Activated T-cell treated with anti-CD3 and anti-CD28 coated beads, Interleukin-2, amount 50 U/mL, for 72 hours (primary cell): ENCODE results near the gene DDX41. TPM values are rescaled to one million over a fixed set of nuclear protein-coding genes. Genes with fewer than 3 reads are reported as not detected.
"Not testable (repeated sequence)": the region's sequence is repeated elsewhere in the genome, so short reads cannot be mapped to it uniquely, and the experiment has no call there.

Source experiments
- ATAC-seq, 2 donors: fragments of 150-1000 bp; cut with Tn5 transposase; replicated peaks in 1 of 2; 2 replicates each; pipeline ENCODE4 v1.10.0; 2021; ENCODE audit warnings: moderate library complexity in 2 of 2, mild to moderate bottlenecking in 1 of 2
- DNase-seq, 2 donors: peaks; one replicate each; pipeline ENCODE4 v3.0.0; 2021 to 2022; ENCODE audit warnings: mixed read lengths in 1 of 2
- H3K27ac Mint-ChIP-seq: one replicate; pipeline ENCODE4 v1.8.0; 2022; ENCODE audit warnings: mild to moderate bottlenecking, moderate library complexity, mixed read lengths
- H3K27me3 Mint-ChIP-seq: one replicate; pipeline ENCODE4 v1.8.0; 2022; ENCODE audit warnings: low read depth, mixed read lengths
- H3K36me3 Mint-ChIP-seq, 2 donors: one replicate each; pipeline ENCODE4 v1.8.0; 2022; ENCODE audit warnings: mixed read lengths in 2 of 2, mild to moderate bottlenecking in 1 of 2; ENCODE audit not compliant: insufficient read depth in 2 of 2
- H3K4me1 Mint-ChIP-seq: one replicate; pipeline ENCODE4 v1.8.0; 2022; ENCODE audit warnings: low read depth, mixed read lengths
- H3K4me3 Mint-ChIP-seq, 2 donors: one replicate each; pipeline ENCODE4 v1.8.0; 2022; ENCODE audit warnings: mild to moderate bottlenecking in 2 of 2, mixed read lengths in 2 of 2, moderate library complexity in 2 of 2
- H3K9me3 Mint-ChIP-seq, 2 donors: one replicate each; pipeline ENCODE4 v1.8.0; 2022; ENCODE audit warnings: mixed read lengths in 2 of 2
- total RNA-seq, 2 donors: library from RNA; stranded (reverse); gene quantifications; one replicate each; pipeline ENCODE4 v1.2.3, GENCODE V29; 2022

DDX41 gene
- total RNA-seq, 2 donors from 2014 or later: 89.2 to 117 TPM

DNA sequence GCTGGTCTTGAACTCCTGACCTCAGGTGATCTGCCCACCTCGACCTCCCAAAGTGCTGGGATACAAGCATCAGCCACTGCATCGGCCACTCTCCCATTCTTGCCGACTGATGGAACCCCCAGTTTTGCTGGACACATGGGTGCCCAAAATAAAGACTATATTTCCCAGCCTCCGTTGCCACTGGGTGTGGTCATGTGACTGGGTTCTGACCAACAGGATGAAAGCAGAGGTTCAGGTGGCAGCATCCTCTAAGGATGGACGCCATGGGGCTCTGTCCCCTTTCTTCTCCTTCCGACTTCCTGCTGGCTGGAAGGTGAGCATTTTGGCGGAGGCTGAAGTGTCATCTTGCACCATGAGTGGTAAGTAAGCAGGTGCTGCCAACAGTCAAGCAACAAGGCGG, 29.6 kb downstream of the DDX41 start:
- Mint-ChIP-seq H3K4me1 (peaks cover 5% of the 10 kb centered on the region), H3K9me3 (no peaks in the 10 kb centered on the region), H3K27ac (no peak overlapping the region), H3K27me3 (no peaks in the 10 kb centered on the region), H3K36me3 (peaks cover 2 to 6% of the 10 kb centered on the region in 2 donors), H3K4me3 (no peak overlapping the region)
- ATAC-seq (no peak), DNase-seq (no peak)

DNA sequence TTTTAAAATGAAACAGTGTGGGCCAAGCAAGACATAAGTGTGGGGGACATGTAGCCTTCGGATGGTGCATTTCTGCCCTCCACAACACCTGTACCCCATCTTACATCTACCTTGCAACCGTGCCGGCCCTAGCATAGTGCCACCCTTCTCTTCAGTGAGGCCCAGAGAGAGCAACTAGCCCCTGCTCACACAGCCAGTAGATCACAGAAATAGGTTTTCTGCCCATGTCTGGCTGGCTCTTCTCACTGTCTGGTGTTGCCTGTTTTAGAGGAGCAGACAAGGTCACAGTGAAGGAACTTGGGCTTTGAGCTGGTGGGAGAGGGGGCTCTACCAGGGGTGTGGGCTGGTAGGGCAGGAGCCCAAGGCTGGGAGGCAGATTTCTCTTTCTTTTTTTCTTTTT, 30.5 kb downstream of the DDX41 start:
- DNase-seq (no peak), ATAC-seq (no peak)

DNA sequence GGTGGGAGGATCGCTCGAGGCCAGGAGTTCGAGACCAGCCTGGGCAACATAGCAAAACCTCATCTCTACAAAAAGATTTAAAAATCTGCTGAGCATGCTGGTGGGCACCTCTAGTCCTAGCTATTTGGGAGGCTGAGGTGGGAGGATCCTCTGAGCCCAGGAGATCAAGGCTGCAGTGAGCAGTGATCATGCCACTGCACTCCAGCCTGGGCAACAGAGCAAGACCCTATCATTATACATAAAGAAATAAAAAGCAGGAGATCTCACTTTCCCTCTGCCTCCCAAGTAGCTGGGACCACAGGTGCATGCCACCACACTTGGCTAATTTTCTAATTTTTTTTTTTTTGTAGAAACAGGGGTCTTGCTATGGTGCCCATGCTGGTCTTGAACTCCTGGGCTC, 31.0 kb downstream of the DDX41 start:
- H3K4me1 Mint-ChIP-seq, H3K36me3 Mint-ChIP-seq, H3K9me3 Mint-ChIP-seq, H3K4me3 Mint-ChIP-seq, ATAC-seq, H3K27ac Mint-ChIP-seq, DNase-seq, H3K27me3 Mint-ChIP-seq: not testable (repeated sequence)

More for the DNA sequence above, 30.5 kb downstream of the DDX41 start:
- Mint-ChIP-seq H3K36me3 (peaks cover 1 to 5% of the 10 kb centered on the region in 2 donors), H3K4me3 (no peak overlapping the region), H3K9me3 (no peaks in the 10 kb centered on the region), H3K4me1 (peaks cover 5% of the 10 kb centered on the region), H3K27me3 (no peaks in the 10 kb centered on the region), H3K27ac (no peak overlapping the region)

DNA sequence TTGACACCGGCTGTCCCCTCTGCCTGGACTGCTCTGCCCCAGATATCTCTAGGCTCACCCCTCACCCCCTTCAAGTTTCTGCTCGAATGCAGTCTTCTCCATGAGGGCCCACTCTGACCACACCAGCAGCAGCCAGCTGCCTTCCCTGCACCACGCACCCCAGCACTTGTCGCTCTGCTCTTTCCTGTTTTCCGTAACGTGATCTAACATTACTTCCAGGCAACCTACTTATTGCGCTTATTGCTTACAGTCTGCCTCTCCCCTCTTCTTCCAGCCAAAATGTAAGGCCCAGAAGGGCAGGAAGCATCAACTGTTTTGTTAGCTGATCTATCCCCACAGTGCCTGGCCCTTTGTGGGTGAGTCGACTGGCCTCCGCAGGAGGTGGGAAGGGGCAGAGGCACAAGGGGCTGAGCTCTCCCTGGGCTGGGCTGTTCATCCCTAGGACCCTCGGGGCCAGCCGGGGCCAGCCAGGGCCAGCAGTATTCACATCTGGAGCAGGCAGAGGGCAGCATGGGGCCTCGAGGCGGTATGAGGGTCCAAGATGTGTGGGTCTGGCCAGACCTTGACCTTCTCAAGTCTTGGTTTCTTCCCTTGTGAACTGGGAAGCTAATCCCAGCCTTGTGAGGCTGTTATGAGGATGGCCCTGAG, 31.7 kb downstream of the DDX41 start:
- no peak overlapping the region for H3K4me3 Mint-ChIP-seq
- H3K4me1 Mint-ChIP-seq: peaks cover 11% of the 10 kb centered on the region
- no peak for DNase-seq
- H3K27me3 Mint-ChIP-seq: no peaks in the 10 kb centered on the region
- peaks cover 0 to 3% of the 10 kb centered on the region in 2 donors for H3K36me3 Mint-ChIP-seq
- H3K9me3 Mint-ChIP-seq: no peaks in the 10 kb centered on the region
- H3K27ac Mint-ChIP-seq: no peak overlapping the region
- no peak for ATAC-seq

DNA sequence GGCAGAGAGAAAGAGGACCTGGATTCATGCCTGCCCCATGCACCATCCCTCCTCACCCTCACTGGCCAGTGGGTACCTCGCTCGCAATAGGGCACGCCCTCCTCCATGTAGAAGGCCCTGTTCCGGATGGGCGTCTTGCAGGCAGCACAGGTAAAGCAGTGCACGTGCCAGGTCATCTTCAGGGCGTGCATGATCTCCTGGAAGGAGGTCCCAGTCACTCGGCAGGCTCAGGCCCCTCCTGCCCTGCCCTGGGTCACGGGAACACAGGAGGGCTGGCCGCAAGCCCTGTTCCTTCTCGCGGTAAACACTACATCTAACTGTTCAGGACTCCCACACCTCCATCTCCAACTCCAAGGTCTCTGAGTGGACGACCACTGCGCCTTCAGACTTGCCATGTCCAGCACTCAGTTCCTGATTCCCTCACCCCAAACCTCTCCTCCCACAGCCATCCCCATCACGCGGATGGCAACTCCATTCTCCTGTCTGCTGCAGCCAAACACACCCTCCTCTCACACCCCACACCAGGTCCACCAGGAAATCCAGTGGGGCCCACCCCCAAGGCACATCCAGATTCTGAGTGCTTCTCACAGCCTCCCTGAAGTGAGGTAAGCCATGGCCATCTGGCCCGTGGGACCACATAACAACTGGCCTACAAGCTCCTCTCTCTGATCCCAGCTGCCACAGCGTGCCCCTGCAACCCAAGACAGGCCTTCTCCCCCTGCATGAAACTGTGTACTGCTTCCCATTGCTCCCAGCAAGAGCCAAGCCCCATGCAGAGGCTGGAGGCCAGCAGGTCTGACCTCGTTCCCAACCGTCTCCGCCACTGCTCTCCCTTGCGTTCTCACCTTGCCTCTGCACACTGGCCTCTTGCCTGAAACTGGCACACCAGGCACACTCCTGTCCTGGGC, 32.5 kb downstream of the DDX41 start:
- H3K4me3 Mint-ChIP-seq: no peak overlapping the region
- no peak overlapping the region for H3K27ac Mint-ChIP-seq
- no peaks in the 10 kb centered on the region for H3K27me3 Mint-ChIP-seq
- DNase-seq (no peak), ATAC-seq (no peak)
- peaks cover 19% of the 10 kb centered on the region for H3K4me1 Mint-ChIP-seq
- no peaks in the 10 kb centered on the region for H3K9me3 Mint-ChIP-seq
- peaks cover 0 to 1% of the 10 kb centered on the region in 2 donors for H3K36me3 Mint-ChIP-seq

DNA sequence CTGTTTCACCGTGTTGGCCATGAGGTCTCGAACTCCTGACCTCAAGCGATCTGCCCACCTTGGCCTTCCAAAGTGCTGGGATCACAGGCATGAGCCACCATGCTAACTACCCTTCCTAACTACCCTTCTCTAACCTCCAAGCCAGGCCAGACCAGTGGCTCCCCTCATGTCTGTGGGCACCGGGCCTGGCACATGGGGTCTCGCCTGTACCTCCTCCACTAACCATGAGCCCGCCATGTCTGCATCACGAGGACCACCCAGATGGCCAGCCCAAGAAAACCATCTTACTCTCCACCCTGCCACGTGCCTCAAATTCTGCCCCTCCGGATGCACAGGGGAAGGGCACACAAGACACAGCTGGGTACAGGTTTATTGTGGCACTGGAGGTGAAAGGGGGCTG, 33.7 kb downstream of the DDX41 start:
- ATAC-seq (no peak), DNase-seq (no peak)
- Mint-ChIP-seq H3K36me3 (peaks cover 2 to 5% of the 10 kb centered on the region in 2 donors), H3K27ac (peak overlapping the region; percentile 36), H3K9me3 (no peaks in the 10 kb centered on the region), H3K4me1 (peaks cover 31% of the 10 kb centered on the region), H3K27me3 (no peaks in the 10 kb centered on the region), H3K4me3 (no peak overlapping the region)

DNA sequence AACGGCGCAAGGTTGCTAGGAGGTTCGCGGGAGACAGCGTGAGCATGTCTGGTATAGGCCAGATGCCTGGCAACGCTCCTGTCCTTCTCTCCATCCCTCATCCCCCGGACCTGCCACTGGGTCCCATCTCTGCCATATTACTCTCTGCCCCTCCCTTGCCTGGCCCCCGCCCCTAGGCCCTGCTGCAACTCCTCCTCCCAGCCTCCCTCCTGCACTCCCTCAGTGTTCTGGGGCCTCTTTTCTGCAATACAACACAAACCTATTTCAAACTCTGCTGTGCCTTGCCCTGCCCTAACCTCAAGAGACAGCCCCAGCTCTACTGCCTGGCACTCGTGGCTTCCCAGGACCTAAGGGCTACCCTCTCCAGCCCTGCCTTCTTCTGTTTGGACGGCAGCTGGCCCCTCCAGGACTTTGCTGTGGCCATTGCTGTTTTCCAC, 34.4 kb downstream of the DDX41 start:
- DNase-seq: no peak
- Mint-ChIP-seq H3K4me1 (peaks cover 36% of the 10 kb centered on the region), H3K4me3 (no peak overlapping the region), H3K27ac (peak overlapping the region; percentile 36), H3K27me3 (no peaks in the 10 kb centered on the region), H3K9me3 (no peaks in the 10 kb centered on the region), H3K36me3 (peaks cover 2 to 5% of the 10 kb centered on the region in 2 donors)
- ATAC-seq: no peak

DNA sequence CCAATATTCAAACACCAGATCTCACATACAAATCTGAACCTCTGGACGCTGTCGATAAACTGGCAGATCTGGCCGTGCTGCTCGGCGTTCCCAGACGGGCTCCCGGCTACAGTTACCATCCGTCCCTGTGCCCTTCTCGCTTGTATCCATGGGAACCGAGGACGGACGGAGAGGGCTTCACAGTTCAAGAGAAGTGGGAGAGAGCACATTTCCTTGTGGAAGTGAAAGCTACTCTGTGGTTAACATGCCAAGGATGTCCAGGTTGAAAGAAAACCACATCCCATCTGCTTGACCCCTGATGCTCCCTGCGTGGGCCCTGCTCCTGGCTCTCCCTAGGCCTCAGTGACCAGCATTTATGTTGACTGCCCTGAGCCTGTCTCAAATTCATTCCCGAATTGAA, 37.0 kb downstream of the DDX41 start:
- peaks cover 58% of the 10 kb centered on the region for H3K4me1 Mint-ChIP-seq
- no peak for ATAC-seq

DNA sequence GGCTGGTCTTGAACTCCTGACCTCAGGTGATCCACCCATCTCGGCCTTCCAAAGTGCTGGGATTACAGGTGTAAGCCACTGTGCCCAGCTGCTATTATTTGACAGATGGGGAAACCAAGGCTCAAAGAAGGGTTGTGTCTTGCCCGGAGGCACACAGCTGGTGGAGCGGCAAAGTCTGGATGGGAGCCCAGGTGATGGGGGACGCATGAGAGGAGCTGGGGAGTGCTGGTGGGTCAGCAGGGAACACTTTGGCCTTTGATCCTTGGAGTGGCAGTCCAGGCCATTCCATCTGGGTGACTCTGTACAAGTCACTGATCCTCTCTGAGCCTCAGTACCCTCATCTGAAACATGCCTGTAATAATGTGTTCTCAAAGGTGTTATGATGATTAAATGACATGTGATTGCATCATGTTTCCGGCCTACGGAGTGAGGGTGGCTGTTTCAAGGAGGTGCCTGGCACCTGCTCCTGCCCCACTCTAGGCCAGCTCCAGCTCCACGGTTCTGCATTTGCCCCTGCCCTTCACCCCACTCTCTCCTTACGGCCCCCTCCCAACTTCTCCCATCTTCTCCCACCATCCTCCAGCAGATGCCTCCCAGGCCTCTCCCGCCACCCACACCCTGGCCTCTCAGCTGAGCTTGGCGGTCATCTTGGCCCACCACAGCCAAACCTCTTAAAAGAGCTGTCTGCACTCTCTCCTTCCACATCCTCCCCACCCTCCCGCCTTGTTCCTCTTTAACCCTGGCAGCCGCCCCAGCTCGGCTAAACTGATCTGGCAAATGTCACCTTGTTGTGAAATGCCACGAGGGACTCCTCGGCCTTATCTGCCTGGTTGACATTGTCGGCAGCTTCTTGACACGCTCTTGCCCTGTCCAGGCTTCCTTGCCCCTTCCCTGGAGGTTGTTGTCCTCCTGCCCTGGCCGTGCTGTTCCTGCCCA, 37.8 kb downstream of the DDX41 start:
- ATAC-seq: peak; percentile 87 to 88
- DNase-seq: peak; percentile 60 to 75
- Mint-ChIP-seq H3K4me3 (peak overlapping the region; percentile 60 to 74), H3K27me3 (peaks cover 5% of the 10 kb centered on the region), H3K4me1 (peaks cover 66% of the 10 kb centered on the region), H3K36me3 (peaks cover 4 to 8% of the 10 kb centered on the region in 2 donors), H3K27ac (peak overlapping the region; percentile 100), H3K9me3 (no peaks in the 10 kb centered on the region)

More for the DNA sequence above, 37.0 kb downstream of the DDX41 start:
- Mint-ChIP-seq H3K4me3 (no peak overlapping the region), H3K36me3 (peaks cover 2 to 5% of the 10 kb centered on the region in 2 donors), H3K27me3 (no peaks in the 10 kb centered on the region), H3K27ac (peak overlapping the region; percentile 100), H3K9me3 (no peaks in the 10 kb centered on the region)
- DNase-seq: no peak

DNA sequence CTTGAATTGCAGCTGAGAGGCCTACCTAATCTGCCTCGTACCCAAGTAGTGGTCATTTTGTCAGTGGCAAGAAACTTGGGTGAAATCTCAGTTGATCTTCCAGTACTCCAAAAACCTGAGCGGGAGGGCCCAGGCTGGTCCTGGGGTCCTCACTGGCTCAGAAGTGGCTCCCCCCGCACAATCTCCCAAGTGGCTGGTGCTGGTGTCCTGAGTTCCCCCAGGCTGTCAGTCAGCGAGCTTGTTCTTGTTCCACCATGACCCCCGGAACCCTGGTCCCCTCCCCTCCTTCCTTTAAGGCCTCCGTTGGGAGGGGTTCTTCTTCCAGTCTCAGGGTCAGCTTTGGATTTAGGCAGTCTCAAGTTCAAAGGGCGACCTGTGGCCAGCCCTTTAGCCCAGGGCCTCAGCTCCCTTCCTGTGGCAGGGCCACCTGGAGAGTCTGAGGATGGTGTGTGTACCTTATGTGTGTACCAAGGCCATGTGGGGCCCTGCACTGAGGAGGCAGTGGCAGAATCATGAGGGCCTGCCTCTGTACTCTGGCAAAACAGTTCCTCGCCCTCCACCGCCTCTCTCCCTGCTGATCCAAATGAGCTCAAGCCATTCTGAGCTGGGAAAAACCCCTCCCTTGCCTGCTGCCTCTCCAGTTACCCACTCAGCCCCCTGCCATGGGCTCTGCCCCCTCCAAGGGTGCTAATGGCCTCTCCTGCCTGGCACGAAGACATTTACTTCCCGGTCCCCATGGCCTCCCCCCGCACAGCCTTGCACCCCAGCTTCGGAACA, 38.9 kb downstream of the DDX41 start:
- Mint-ChIP-seq H3K4me1 (peaks cover 65% of the 10 kb centered on the region), H3K9me3 (no peaks in the 10 kb centered on the region), H3K27ac (peak overlapping the region; percentile 100), H3K27me3 (peaks cover 7% of the 10 kb centered on the region), H3K36me3 (peaks cover 4 to 7% of the 10 kb centered on the region in 2 donors), H3K4me3 (peak overlapping the region in 1 of 2 donors; percentile 74)
- no peak for ATAC-seq
- DNase-seq: no peak

DNA sequence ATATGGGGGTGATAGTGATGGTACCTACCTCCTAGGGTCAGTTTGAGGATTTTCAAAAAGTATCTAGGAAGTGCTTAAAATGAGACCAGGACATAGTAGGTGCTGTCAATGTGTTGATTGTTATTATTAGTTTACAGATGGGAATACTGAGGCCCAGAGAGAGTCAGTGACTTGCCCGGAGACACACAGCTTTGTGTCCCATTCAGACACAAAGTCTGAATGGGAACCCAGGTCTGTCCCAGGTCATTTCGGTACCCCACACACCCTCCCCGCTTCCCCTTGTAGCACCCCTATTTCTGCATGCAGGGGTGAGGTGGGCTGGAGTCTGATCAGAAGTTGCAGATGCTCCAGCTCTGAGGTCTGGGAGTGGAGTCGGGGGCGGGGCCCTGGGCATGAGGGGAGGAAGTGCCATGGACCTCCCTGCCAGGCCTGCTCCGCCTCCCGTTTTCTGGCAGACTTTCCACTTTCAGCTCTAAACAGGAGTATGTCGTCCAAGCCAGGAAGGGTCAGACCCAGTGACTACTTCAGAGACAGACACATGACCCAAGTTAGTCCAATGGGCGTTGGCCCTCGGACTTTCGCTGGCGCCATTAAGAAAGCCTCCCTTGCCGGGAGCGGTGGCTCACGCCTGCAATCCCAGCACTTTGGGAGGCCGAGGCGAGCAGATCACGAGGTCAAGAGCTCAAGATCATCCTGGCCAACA, 40.1 kb downstream of the DDX41 start:
- Mint-ChIP-seq H3K4me3 (peak overlapping the region; percentile 33 to 38), H3K36me3 (peaks cover 4 to 7% of the 10 kb centered on the region in 2 donors), H3K9me3 (no peaks in the 10 kb centered on the region), H3K4me1 (peaks cover 69% of the 10 kb centered on the region), H3K27me3 (peaks cover 7% of the 10 kb centered on the region), H3K27ac (peak overlapping the region; percentile 10)
- no peak for DNase-seq
- no peak for ATAC-seq
